HEK293T (cell line): ENCODE results near the gene CNIH1.

Experiments
- ARNT ChIP-seq: fragments of 450-650 bp; IDR thresholded peaks from 2 replicates; pipeline ENCODE4 v1.6.1; 2017; ENCODE audit warnings: mild to moderate bottlenecking
- BHLHE40 ChIP-seq: fragments of 450-650 bp; IDR thresholded peaks from 2 replicates; pipeline ENCODE4 v1.6.1; 2016; ENCODE audit warnings: mild to moderate bottlenecking, moderate library complexity, borderline replicate concordance
- ELF4 ChIP-seq: fragments of 450-650 bp; IDR thresholded peaks from 2 replicates; pipeline ENCODE4 v1.6.1; 2017; ENCODE audit warnings: antibody characterized with exemption
- FOXA1 ChIP-seq: fragments of 450-650 bp; IDR thresholded peaks from 2 replicates; pipeline ENCODE4 v1.6.1; 2016; ENCODE audit warnings: mild to moderate bottlenecking
- FOXK2 ChIP-seq: fragments of 450-650 bp; IDR thresholded peaks from 2 replicates; pipeline ENCODE4 v1.6.1; 2016; ENCODE audit warnings: mild to moderate bottlenecking
- FOXM1 ChIP-seq: fragments of 450-650 bp; IDR thresholded peaks from 2 replicates; pipeline ENCODE4 v1.6.1; 2017; ENCODE audit warnings: mild to moderate bottlenecking, borderline replicate concordance
- HDGF ChIP-seq: fragments of 450-650 bp; IDR thresholded peaks from 2 replicates; pipeline ENCODE4 v1.6.1; 2017; ENCODE audit warnings: antibody characterized with exemption, borderline replicate concordance
- L3MBTL2 ChIP-seq: fragments of 450-650 bp; conservative IDR thresholded peaks from 2 replicates; pipeline ENCODE4 v1.6.1; 2016; ENCODE audit warnings: mild to moderate bottlenecking
- LEF1 ChIP-seq: fragments of 450-650 bp; IDR thresholded peaks from 2 replicates; pipeline ENCODE4 v1.6.1; 2017; ENCODE audit warnings: mild to moderate bottlenecking, borderline replicate concordance
- NFRKB ChIP-seq: fragments of 450-650 bp; IDR thresholded peaks from 2 replicates; pipeline ENCODE4 v1.6.1; 2016; ENCODE audit warnings: mild to moderate bottlenecking, moderate library complexity
- SP1 ChIP-seq: fragments of 450-650 bp; IDR thresholded peaks from 2 replicates; pipeline ENCODE4 v1.6.1; 2017
- SUZ12 ChIP-seq: fragments of 450-650 bp; IDR thresholded peaks from 2 replicates; pipeline ENCODE4 v1.6.1; 2016; ENCODE audit warnings: mild to moderate bottlenecking
- TARDBP ChIP-seq: fragments of 450-650 bp; IDR thresholded peaks from 2 replicates; pipeline ENCODE4 v1.6.1; 2016
- TF ChIP-seq, protein P1 (sequence below): fragments of 450-650 bp; IDR thresholded peaks from 2 replicates; pipeline ENCODE4 v1.6.1; 2016

DNA sequence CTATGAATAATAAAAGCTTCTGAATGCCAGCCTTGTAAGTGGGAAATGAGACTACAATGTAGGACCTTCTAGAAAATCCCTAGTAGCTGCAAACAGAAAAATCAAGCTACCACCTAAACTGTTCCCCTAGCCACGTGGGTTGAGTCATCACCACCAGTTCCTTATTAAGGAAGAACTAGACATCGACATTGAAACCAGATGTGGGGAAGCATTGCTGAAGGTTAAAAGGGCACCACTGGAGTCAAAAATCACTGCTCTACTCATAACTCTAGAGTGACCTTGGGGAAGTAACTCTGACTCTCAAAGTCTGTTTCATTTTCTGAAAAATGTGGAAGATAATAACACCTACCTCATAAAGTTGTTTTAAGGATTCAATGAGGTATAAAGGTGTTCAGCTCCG, 9.4 kb upstream of the CNIH1 start:
- TF ChIP-seq FOXK2 (no peak), SUZ12 (no peak), FOXM1 (no peak), ARNT (no peak), FOXA1 (no peak), BHLHE40 (no peak), TARDBP (no peak), SP1 (no peak), LEF1 (no peak), NFRKB (no peak), L3MBTL2 (no peak), HDGF (no peak), ELF4 (no peak)
- TF ChIP-seq, protein P1, sequence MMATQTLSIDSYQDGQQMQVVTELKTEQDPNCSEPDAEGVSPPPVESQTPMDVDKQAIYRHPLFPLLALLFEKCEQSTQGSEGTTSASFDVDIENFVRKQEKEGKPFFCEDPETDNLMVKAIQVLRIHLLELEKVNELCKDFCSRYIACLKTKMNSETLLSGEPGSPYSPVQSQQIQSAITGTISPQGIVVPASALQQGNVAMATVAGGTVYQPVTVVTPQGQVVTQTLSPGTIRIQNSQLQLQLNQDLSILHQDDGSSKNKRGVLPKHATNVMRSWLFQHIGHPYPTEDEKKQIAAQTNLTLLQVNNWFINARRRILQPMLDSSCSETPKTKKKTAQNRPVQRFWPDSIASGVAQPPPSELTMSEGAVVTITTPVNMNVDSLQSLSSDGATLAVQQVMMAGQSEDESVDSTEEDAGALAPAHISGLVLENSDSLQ, result no peak
